HCT116 (cell line): Measurements from ENCODE around the gene CLK3. TPM values are rescaled to one million over a fixed set of nuclear protein-coding genes. Genes with fewer than 3 reads are reported as not detected.
"Not testable (repeated sequence)": the region's sequence is repeated elsewhere in the genome, so short reads cannot be mapped to it uniquely, and the experiment has no call there.

Source experiments
- ATAC-seq: fragments of 200-7000 bp; cut with Tn5 transposase; 2 replicates; pipeline ENCODE4 v1.9.1; 2020; ENCODE audit warnings: mild to moderate bottlenecking, moderate library complexity
- BruUV-seq: library from RNA; stranded (reverse); fragments of 400-500 nt; replicated peaks from 2 replicates; lab custom pipeline; 2021; lab: Mats Ljungman, UMichigan
- CTCF ChIA-PET: fragments of 300-600 bp; sonication (Branson Sonifier 250); formaldehyde crosslinking; loops from one replicate; lab custom pipeline; 2021; ENCODE audit warnings: antibody characterized with exemption; lab: Charles Lee
- POLR2A ChIA-PET: fragments of 300-600, 350-600 bp; sonication (Branson Sonifier 250); formaldehyde crosslinking; loops from one replicate; lab custom pipeline; 2021; ENCODE audit warnings: antibody characterized with exemption; lab: Charles Lee
- RAD21 ChIA-PET, 2 experiments: fragments of 300-600 bp; sonication (Branson Sonifier 250); formaldehyde crosslinking; loops; one replicate each; lab custom pipeline; 2023; ENCODE audit warnings: low total read pairs in 2 of 2; ENCODE audit not compliant: uncharacterized antibody in 2 of 2, unreplicated experiment in 2 of 2, low non-redundant PET in 1 of 2; lab: Charles Lee
- DNase-seq: peaks from one replicate; pipeline ENCODE4 v3.0.0-alpha.2; 2010; ENCODE audit warnings: low read depth, low spot score
- H2AFZ ChIP-seq: fragments of 200-600 bp; shearing (Covaris generic), sonication (generic); 2 replicates; pipeline ENCODE4 v1.6.1; 2017; ENCODE audit warnings: low read depth, mixed run types, mixed read lengths, antibody characterized with exemption, low read length; ENCODE audit not compliant: poor library complexity, severe bottlenecking
- H3K27ac ChIP-seq: 2 replicates; pipeline ENCODE4 v1.5.1; 2012; ENCODE audit warnings: low read depth, low read length
- H3K27me3 ChIP-seq: fragments of 200-600 bp; sonication (generic); 2 replicates; pipeline ENCODE4 v1.6.1; 2016; ENCODE audit warnings: mixed run types, low read length, mixed read lengths; ENCODE audit not compliant: insufficient read depth
- H3K36me3 ChIP-seq, 2 experiments: fragments of 200-500 bp in 1 of 2; fragments of 200-600 bp in 1 of 2; sonication (Bioruptor generic) in 1 of 2; sonication (generic) in 1 of 2; 2 replicates each; pipeline versions ENCODE4 v1.5.1 to v1.6.1; 2014 to 2016; ENCODE audit warnings: low read length in 2 of 2, inconsistent platforms in 1 of 2, mixed read lengths in 1 of 2, mixed run types in 1 of 2; ENCODE audit not compliant: insufficient read depth in 2 of 2, control insufficient read depth in 1 of 2
- H3K4me1 ChIP-seq, 2 experiments: fragments of 200-600 bp in 1 of 2; sonication (generic) in 1 of 2; 2 replicates each; pipeline versions ENCODE4 v1.5.1 to v1.6.1; 2012 to 2017; ENCODE audit warnings: low read length in 2 of 2, inconsistent platforms in 1 of 2, mild to moderate bottlenecking in 1 of 2, mixed read lengths in 1 of 2, mixed run types in 1 of 2, moderate library complexity in 1 of 2; ENCODE audit not compliant: insufficient read depth in 2 of 2, control insufficient read depth in 1 of 2
- H3K4me2 ChIP-seq: fragments of 200-600 bp; sonication (generic); 2 replicates; pipeline ENCODE4 v1.6.1; 2017; ENCODE audit warnings: mixed run types, low read length, mixed read lengths
- H3K4me3 ChIP-seq, 2 experiments: fragments of 200-600 bp in 1 of 2; sonication (generic) in 1 of 2; replicated peaks in 1 of 2; 2 replicates each; pipeline ENCODE4 v1.5.1; 2011 to 2016; ENCODE audit warnings: low read length in 2 of 2, control low read depth in 1 of 2, low read depth in 1 of 2, mild to moderate bottlenecking in 1 of 2, mixed read lengths in 1 of 2, mixed run types in 1 of 2
- H3K79me2 ChIP-seq: fragments of 200-600 bp; sonication (generic); 2 replicates; pipeline ENCODE4 v1.6.1; 2017; ENCODE audit warnings: mild to moderate bottlenecking, mixed run types, low read length, moderate library complexity, mixed read lengths; ENCODE audit not compliant: insufficient read depth
- H3K9ac ChIP-seq: fragments of 200-600 bp; sonication (generic); 2 replicates; pipeline ENCODE4 v1.6.1; 2016; ENCODE audit warnings: low read length, mixed read lengths
- H3K9me2 ChIP-seq: fragments of 200-600 bp; sonication (generic), shearing (Covaris generic); 2 replicates; pipeline ENCODE4 v1.6.1; 2017; ENCODE audit warnings: mixed run types, mild to moderate bottlenecking, moderate library complexity; ENCODE audit not compliant: insufficient read depth
- H3K9me3 ChIP-seq, 2 experiments: fragments of 200-500 bp in 1 of 2; fragments of 200-600 bp in 1 of 2; sonication (Bioruptor generic) in 1 of 2; sonication (generic) in 1 of 2; 2 replicates each; pipeline ENCODE4 v1.6.1; 2014 to 2017; ENCODE audit warnings: low read length in 2 of 2, mixed read lengths in 2 of 2, inconsistent platforms in 1 of 2, low read depth in 1 of 2, mild to moderate bottlenecking in 1 of 2, mixed run types in 1 of 2, moderate library complexity in 1 of 2; ENCODE audit not compliant: control insufficient read depth in 1 of 2, insufficient read depth in 1 of 2
- H4K20me1 ChIP-seq: fragments of 200-600 bp; sonication (generic), shearing (Covaris generic); 2 replicates; pipeline ENCODE4 v1.6.1; 2017; ENCODE audit warnings: mixed run types, mild to moderate bottlenecking, moderate library complexity; ENCODE audit not compliant: insufficient read depth
- CTCF ChIP-seq, 3 experiments: fragments of 200-600 bp in 1 of 3; sonication (generic) in 1 of 3; IDR thresholded peaks in 2 of 3; conservative IDR thresholded peaks in 1 of 3; 2 replicates each; pipeline ENCODE4 v1.5.1; 2012 to 2017; ENCODE audit warnings: low read depth in 2 of 3, low read length in 2 of 3, antibody characterized with exemption in 1 of 3, borderline replicate concordance in 1 of 3, control low read depth in 1 of 3, mild to moderate bottlenecking in 1 of 3, mixed read lengths in 1 of 3, mixed run types in 1 of 3, moderate library complexity in 1 of 3; ENCODE audit not compliant: insufficient read depth in 1 of 3
- intact Hi-C: fragments of 100-400 bp; cut with micrococcal nuclease; formaldehyde crosslinking; loops from 2 replicates; pipeline ENCODE4 v1.10.0; 2022
- total RNA-seq: library from RNA; stranded (reverse); gene quantifications from one replicate; pipeline ENCODE4 v1.2.1, GENCODE V29; 2021; ENCODE audit not compliant: unreplicated experiment
- TF ChIP-seq, protein P1 (sequence below): IDR thresholded peaks from 2 replicates; pipeline ENCODE4 v1.6.1; 2012

The CLK3 gene
- total RNA-seq, 1 experiment from 2014 or later = 79.3 TPM

DNA sequence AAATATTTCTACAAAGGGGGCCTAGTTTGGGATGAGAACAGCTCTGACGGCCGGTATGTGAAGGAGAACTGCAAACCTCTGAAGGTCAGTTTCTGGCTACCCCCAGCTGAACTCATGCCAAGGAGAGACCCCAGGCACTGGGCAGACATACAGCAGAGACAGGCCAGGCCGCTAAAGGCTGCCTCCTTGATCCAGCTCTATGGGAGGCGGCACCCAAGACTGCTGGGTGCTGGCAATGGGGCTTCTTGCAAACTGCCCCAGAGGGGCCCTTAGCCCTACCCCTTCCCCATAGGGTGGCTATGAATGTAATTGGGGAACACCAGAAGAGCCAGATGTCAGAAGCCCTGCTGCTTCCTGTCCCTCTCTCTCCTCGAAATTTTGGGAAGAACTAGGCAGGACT lies 13.3 kb downstream of the CLK3 start:
- Histone ChIP-seq H3K9me2 (no peaks in the 10 kb centered on the region), H3K79me2 (no peaks in the 10 kb centered on the region; the same call in 1 of the 2 replicates), H2AFZ (no peak overlapping the region), H3K4me2 (no peak overlapping the region), H3K9me3 (no peaks in the 10 kb centered on the region), H3K27me3 (no peaks in the 10 kb centered on the region), H3K9ac (no peak overlapping the region), H3K27ac (no peak overlapping the region), H3K36me3 (peaks cover 39 to 58% of the 10 kb centered on the region in 2 experiments; a peak in 3 of 4 replicates), H4K20me1 (no peaks in the 10 kb centered on the region), H3K4me1 (no peaks in the 10 kb centered on the region; a peak in 1 of 4 replicates), H3K4me3 (no peak overlapping the region)
- no TSS peak for BruUV-seq
- TF ChIP-seq, protein P1, sequence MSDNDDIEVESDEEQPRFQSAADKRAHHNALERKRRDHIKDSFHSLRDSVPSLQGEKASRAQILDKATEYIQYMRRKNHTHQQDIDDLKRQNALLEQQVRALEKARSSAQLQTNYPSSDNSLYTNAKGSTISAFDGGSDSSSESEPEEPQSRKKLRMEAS = no peak
- TF ChIP-seq CTCF (IDR thresholded peaks at IDR 0.05 in 2 of 3, conservative IDR thresholded peaks at IDR 0.05 in 1 of 3; ENCODE audit: borderline replicate concordance in 1 of 3, insufficient read depth in 1 of 3, low read depth in 2 of 3, low read length in 2 of 3) = no peak
- no peak for ATAC-seq
- RAD21 ChIA-PET = no interaction called here
- intact Hi-C loops = no loop called here
- POLR2A ChIA-PET = no interaction called here
- CTCF ChIA-PET = no interaction called here
- no peak for DNase-seq

GRCh38 chr15:74629696-74630095 lies 14.1 kb downstream of the CLK3 start:
- ATAC-seq, H3K4me1 ChIP-seq, H3K9ac ChIP-seq, H3K4me3 ChIP-seq, BruUV-seq, H3K79me2 ChIP-seq, H2AFZ ChIP-seq, POLR2A ChIA-PET, H3K4me2 ChIP-seq, H3K27ac ChIP-seq, H3K27me3 ChIP-seq, H4K20me1 ChIP-seq, H3K9me2 ChIP-seq, RAD21 ChIA-PET, DNase-seq, H3K9me3 ChIP-seq: not testable (repeated sequence)
- peaks cover 33 to 50% of the 10 kb centered on the region in 2 experiments; a peak in 3 of 4 replicates for H3K36me3 ChIP-seq
- CTCF ChIA-PET = interaction anchor here (3.5 kb wide), 1 partner anchor 8 kb away, joined by 17 read pairs; no protein-coding TSS in a partner anchor
- intact Hi-C loops = loop anchor here (5.0 kb wide), 1 partner anchor 358 kb away; no protein-coding TSS in a partner anchor
